ENCODE data around the gene TXNRD1.
"Not testable (repeated sequence)": the region's sequence is repeated elsewhere in the genome, so short reads cannot be mapped to it uniquely, and the experiment has no call there.

DNA sequence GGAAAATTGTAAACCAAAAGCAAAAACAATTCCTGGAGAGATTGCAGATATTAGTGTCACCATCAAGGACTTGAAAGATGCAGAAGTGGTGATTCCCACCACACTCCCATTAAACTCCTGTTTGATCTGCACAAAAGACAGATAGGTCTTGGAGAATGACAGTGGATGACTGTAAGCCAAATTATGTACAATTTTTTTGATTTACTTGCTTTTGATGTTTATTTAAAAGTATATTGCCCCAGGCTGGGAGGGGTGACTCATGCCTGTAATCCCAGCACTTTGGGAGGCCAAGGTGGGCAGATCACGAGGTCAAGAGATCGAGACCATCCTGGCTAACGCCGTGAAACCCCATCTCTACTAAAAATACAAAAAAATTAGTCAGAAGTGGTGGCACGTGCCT lies 41.8 kb upstream of the TXNRD1 start:
- not testable (repeated sequence) for TF ChIP-seq CTCF, POLR2A (IDR thresholded peaks at IDR 0.05)

Data from Peyer's patch (tissue), 4 donors.